Hepatocyte (in vitro differentiated cells): ENCODE measurements around the gene ACSM2B.
"Not testable (repeated sequence)": the region's sequence is repeated elsewhere in the genome, so short reads cannot be mapped to it uniquely, and the experiment has no call there.

Source experiments
- EZH2 ChIP-seq: fragments of 200-600 bp; sonication (generic); IDR thresholded peaks from 2 replicates; pipeline ENCODE4 v1.6.1; 2016; ENCODE audit warnings: antibody characterized with exemption, mild to moderate bottlenecking, borderline replicate concordance
- EZH2phosphoT487 ChIP-seq: fragments of 200-600 bp; sonication (generic); IDR thresholded peaks from one replicate; pipeline ENCODE4 v1.6.1; 2018; ENCODE audit warnings: antibody characterized with exemption, mild to moderate bottlenecking, low read depth, moderate library complexity; ENCODE audit not compliant: unreplicated experiment, severe bottlenecking
- TF ChIP-seq, protein P1 (sequence below): fragments of 200-600 bp; sonication (generic); IDR thresholded peaks from 2 replicates; pipeline ENCODE4 v1.5.1; 2016; ENCODE audit warnings: antibody characterized with exemption, mild to moderate bottlenecking; ENCODE audit not compliant: poor library complexity

GRCh38 chr16:20578091-20578490 lies 1.9 kb upstream of the ACSM2B start:
- TF ChIP-seq, protein P1, sequence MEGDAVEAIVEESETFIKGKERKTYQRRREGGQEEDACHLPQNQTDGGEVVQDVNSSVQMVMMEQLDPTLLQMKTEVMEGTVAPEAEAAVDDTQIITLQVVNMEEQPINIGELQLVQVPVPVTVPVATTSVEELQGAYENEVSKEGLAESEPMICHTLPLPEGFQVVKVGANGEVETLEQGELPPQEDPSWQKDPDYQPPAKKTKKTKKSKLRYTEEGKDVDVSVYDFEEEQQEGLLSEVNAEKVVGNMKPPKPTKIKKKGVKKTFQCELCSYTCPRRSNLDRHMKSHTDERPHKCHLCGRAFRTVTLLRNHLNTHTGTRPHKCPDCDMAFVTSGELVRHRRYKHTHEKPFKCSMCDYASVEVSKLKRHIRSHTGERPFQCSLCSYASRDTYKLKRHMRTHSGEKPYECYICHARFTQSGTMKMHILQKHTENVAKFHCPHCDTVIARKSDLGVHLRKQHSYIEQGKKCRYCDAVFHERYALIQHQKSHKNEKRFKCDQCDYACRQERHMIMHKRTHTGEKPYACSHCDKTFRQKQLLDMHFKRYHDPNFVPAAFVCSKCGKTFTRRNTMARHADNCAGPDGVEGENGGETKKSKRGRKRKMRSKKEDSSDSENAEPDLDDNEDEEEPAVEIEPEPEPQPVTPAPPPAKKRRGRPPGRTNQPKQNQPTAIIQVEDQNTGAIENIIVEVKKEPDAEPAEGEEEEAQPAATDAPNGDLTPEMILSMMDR = not testable (repeated sequence)
- TF ChIP-seq EZH2, EZH2phosphoT487: not testable (repeated sequence)
